ENCODE measurements around the gene TAS1R3. TPM values are rescaled to one million over a fixed set of nuclear protein-coding genes. Genes with fewer than 3 reads are reported as not detected.
"Not testable (repeated sequence)": the region's sequence is repeated elsewhere in the genome, so short reads cannot be mapped to it uniquely, and the experiment has no call there.

TAS1R3 gene
- total RNA-seq, 1 experiment from 2014 or later: 0.30 TPM

DNA sequence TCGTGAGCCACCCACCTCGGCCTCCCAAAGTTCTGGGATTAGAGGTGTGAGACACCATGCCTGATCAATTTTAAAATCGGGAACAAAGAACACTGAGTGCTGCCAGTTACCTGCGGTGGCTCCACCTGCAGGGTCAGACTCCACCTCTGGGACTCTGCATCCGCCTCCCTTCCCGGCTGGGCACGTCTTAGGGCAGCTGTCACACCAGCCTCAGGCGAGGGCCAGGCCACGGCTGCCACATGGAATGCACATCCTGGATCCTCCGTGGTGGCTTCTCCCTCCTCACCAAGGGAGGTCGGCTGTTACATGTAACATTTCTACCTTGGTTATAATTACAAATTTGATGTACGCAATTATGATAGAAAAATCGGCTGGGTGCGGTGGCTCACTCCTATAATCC lies 33.2 kb downstream of the TAS1R3 start:
- DNase-seq (ENCODE audit: extremely low read depth, low read depth): no peak

- DNase-seq (ENCODE audit: extremely low read depth, low read depth): no peak
Observed at GRCh38 chr1:1365875-1366698, 35.0 kb downstream of the TAS1R3 start.

DNA sequence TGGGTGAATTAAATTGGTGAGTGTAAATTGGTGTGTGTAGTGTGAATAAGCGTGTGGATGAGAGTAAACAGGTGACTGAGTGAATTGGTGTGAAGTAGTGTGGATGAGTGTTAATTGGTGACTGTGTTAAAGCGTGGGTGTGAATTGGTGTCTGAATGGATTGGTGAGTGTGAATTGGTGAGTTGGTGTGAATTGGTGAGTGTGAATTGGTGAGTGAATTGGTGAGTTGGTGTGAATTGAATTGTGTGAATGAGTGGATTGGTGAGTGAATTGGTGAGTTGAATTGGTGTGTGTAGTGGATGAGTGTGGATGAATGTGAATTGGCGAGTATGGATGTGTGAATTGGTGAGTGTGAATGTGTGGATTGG lies 35.6 kb downstream of the TAS1R3 start:
- DNase-seq (ENCODE audit: extremely low read depth, low read depth): no peak

- no peak for DNase-seq (ENCODE audit: extremely low read depth, low read depth)
Observed at GRCh38 chr1:1367315-1367714, 36.2 kb downstream of the TAS1R3 start.

DNA sequence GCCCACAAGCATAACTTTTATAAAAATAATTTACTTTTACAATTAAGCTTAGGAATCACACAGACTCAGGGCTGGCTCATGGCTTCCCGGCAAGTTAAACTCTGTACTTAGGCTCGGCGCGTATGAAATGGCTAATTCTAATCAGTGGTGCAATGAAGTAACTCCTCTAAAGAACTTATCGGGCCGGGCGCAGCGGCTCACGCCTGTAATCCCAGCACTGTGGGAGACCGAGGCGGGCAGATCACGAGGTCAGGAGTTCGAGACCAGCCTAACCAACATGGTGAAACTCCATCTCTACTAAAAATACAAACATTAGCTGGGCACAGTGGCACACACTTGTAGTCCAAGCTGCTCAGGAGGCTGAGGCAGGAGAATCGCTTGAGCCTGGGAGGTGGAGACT lies 39.0 kb downstream of the TAS1R3 start:
- DNase-seq (ENCODE audit: extremely low read depth, low read depth): not testable (repeated sequence)

DNA sequence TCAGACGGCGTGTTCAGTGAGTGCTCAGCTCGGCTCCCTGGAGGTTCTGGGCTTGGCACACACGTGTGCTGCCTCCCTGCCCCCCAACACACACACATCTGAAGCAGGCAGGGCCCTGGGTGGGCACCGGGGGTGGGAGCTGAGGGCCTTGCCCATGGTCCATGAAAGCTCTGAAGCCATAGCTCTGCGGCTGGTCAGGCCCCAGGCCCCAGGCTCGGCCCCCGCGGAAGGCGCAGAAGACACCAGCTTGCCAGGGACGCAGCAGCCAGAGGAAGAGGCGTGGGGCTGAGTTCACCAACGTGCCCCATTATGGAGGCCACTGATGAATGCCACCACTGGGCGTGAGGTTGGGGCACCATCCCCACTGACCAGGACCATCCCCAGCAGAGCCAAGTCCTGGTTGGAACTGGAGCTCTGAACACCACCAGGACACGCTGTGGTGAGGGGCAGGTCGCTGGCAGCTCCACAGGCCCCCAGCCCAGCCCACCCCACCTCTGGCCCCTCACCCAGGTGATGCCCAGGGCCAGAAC lies 39.8 kb downstream of the TAS1R3 start:
- DNase-seq (ENCODE audit: extremely low read depth, low read depth): no peak

- DNase-seq (ENCODE audit: extremely low read depth, low read depth): no peak
Observed at GRCh38 chr1:1371364-1371745, 40.3 kb downstream of the TAS1R3 start.

DNA sequence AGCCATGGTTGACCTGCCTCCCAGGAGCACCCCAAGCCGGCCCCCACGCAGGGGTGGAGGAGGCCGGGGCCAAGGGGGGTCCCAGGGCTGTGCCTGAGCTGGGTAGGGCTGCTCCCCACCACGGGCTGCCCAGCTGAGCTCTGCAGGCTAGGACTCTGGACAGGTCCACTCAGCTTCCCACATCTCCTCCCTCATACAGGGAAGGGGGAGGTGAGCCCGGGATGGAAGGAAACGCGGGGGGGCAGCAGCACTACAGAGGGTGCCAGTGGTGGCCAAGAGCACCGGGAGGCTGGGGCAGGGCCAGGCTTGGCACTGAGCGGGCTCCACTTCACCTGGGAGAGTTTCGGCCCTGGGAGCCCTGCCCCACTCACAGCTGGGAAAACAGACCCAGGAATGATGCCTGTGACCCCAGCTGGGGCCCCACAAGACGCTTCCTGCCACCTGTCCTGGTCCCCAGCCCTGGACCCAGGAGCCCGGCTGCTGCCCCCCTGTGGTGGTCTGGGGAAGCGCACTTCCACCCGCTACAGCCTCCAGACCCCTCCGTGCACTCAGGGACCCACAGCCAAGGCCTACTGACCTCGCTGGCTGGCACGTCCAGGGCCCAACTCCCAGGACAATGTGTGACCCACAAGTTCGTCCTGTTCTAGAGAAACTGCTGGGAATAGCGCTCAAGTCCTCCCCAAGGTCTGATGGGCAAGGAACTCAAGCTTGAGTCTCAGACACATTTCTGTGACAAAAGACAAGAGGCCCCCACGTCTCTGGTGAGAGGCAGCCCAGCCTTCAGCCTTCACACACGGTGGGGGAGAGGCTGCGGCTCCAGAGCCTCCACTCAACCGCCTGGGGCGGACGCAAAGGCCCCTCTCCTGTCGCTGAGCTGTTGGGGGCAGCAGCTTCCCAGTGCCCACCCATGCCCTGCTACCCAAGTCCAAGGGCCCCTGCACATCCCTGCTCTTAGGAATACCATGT lies 40.9 kb downstream of the TAS1R3 start:
- peak; percentile 31 for DNase-seq (ENCODE audit: extremely low read depth, low read depth)

- DNase-seq (ENCODE audit: extremely low read depth, low read depth): no peak
Observed at GRCh38 chr1:1373051-1373814, 42.2 kb downstream of the TAS1R3 start.

DNA sequence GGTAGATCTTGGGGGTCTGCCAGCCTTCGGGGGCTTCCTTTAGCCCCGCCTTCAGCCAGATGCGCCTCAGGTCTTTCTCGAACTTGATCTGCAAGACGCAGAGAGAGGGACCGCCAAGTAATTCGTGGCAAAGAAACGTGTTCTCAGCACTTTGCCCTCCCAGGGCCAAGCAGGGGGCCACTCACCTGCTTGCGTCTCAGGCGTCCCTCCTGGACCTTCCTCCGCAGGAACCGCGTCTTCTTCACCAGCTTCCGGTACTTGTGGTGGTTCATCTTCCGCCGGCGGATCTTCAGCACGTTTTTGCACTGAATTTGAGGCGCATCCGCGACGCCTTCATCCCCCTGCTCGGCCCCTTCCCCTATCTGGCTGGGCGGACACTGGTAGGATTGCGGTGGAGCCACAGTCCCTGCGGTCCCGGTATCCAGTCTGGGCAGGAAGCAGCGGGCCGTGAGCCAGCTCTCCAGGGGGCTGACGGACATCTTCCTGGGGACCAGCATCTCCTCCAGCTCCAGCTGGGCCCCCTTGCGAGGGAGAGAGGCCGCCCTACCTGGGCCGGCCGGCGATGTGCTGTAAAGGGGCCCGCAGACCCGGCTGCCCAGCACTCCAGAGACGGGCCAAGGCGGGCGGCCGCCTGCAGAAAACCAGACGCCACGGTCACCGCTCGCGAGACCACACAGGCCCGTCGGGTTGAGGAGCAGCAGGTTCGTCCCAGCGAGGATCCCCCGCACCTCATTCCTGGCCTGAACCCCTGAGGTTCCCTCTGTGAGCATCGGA lies 42.9 kb downstream of the TAS1R3 start:
- DNase-seq (ENCODE audit: extremely low read depth, low read depth): no peak

DNA sequence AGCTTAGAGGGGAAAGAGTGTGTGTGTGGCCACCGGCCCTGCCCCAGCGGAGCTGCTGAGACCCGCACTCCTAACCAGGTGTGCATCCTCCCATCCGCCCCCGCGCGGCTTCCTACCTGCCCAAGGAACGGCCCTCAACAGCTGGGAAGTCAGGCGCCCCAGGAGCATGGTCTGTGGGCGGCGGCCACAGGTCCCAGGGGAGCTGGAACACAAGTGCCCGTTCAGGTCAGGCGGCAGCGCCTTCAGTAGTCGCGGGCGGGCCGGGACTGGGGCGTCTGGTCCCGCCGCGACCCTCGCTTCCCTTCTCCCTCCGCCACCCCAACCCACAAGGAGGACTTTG lies 43.5 kb downstream of the TAS1R3 start:
- no peak for DNase-seq (ENCODE audit: extremely low read depth, low read depth)

- DNase-seq (ENCODE audit: extremely low read depth, low read depth): peak; percentile 98
Observed at GRCh38 chr1:1374929-1375662, 44.0 kb downstream of the TAS1R3 start, which contains the start of gene AURKAIP1. TSS of gene AURKAIP1 (minus strand) at chr1:1375207. CDS start at chr1:1374756, 451 bp downstream.

DNA sequence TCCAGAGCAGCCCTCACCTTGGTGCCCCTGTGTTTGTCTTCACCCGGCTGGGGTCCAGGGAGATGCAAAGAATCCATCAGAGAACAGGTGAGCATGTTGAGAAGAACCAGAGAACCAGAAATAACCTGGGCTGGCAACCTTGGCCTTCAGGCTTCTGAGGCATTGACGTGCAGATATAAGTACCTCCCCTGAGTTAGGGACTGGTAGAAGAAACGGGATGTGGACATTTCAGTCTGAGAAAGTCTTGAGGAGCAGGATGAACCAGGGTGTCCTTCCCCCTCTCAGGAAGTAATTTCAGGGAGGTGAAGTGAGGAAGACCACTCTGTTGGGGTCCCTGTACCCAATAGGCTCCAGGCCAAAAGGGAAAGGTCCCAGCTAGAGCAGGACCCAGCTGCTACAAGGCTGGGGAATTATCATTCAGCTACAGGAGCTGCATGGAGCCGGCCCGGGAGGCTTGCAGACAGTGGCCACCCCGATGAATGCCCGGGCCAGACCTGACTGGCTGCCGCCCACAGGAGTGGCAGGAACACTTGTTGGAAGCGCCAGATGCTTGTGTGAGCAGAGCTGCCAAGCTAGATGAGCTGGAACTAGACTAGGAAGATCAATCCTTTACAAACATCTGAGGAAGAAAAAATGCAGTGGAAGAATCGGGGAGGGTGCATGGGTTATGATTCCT lies 45.6 kb downstream of the TAS1R3 start:
- no peak for DNase-seq (ENCODE audit: extremely low read depth, low read depth)

DNA sequence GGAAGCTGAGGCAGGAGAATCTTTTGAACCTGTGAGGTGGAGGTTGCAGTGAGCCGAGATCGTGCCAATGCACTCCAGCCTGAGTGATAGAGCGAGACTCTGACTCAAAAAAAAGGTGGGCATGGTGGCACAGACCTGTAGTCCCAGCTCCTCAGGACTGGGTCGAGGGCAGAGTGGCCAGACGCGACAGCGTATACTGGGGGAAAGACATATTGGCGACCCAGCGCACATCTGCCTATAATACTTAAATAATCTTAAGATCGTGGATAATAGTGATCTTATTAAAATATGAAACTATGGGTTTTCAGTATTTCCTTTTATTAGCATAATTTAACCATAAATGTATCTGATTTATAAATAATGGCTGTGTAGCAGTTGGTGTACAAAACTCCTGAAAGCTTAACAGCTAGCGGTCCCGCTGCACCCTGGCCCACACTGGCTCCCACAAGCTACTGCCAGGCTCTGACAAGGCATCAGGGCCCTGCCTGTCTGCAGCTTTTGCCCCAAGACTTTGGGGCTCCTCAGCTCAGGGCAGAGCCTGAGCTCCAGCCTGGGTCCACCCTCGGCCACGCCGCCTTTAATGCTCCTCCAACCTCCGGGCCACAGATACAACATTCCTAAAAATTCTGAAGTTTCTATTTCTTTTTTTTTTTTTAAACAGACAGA lies 46.6 kb downstream of the TAS1R3 start:
- no peak for DNase-seq (ENCODE audit: extremely low read depth, low read depth)

DNA sequence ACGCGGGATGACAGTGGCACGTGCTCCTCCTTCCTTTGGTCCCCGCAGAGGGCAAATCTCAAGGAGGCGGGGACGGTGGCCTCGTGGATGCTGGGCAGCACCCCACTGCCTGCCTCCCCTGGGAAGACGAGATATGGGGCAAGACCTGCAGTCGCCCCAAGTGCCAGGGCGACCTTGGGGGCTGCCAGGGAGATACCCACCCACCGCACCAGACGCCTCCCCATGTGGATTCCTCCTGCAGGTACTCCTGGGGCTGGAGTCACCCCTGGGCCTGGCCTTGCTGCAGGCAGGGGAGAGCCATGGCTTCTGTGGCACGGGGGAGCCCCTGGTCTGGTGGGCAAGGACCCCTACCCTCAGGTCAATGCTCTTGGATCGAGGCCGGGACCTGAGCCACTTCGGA lies 49.8 kb downstream of the TAS1R3 start:
- no peak for DNase-seq (ENCODE audit: extremely low read depth, low read depth)

DNA sequence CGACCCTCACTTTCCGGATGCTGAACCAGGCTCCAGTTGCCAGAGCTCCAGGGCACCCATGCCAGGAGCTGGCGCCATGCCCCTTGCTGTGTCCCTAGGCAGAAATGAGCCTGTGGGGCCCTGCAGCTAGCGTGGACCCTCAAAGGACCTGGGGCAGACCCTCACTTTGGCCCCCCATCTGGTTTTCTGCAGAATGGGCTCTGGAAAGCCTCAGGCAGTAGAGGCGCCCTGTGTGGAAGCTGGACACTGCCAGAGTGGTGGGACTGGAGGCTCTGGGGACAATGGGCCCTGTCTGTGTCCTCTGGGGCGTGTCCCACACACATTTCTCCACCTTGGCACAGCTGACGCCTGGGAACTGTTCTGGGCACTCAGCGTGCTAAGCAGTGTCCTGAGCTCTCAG lies 50.2 kb downstream of the TAS1R3 start:
- DNase-seq (ENCODE audit: extremely low read depth, low read depth): no peak
